ENCODE measurements around the gene NAGPA.

DNA sequence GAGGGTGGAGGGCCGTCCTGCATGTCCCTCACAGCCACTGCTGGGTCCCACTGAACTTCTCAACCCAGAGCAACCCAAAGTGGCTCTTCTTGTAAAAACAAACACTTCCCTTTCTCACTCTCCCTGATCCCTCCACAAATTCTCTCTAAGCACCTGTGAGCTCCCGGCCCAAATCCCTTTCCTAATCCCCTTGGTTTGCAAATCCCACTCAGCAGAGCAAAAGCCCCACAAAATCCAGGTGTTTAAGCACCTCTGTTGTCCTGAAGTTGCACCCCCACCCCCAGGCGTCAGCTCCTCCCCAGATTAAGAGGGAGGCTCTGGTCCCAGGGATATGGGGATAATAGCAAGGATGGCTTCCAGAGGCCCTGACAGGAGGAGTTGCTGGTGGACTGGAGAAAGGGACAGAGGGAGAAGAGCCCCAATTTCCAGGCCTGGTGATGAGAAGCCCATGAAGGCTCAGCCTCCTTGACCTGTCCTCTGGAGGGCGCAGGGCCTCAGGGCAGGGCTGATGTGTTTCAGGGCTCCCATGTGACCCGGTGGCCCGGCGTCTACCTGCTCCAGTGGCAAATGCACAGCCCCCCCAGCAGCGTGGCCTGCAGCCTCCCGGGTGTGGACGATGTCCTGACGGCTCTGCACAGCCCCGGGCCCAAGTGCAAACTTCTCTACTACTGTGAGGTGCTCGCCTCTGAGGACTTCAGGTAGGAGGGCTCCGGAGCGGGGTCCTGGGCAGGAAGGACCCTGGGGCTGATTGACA lies 23.0 kb downstream of the NAGPA start:
- TF ChIP-seq POLR2A (IDR thresholded peaks at IDR 0.05; ENCODE audit: low read length), result no peak
- TF ChIP-seq GATA1 (IDR thresholded peaks at IDR 0.05; ENCODE audit: low read depth, low read length), result no peak

Measured in erythroblast (primary cell).